HUES64 (cell line): ENCODE data around the gene TEKTIP1.
"Not testable (repeated sequence)": the region's sequence is repeated elsewhere in the genome, so short reads cannot be mapped to it uniquely, and the experiment has no call there.

ENCODE experiments used
- H3K27ac ChIP-seq: 2 replicates; pipeline ENCODE4 v1.7.0; 2013; ENCODE audit warnings: low read depth, low read length, inconsistent platforms
- H3K27me3 ChIP-seq: 2 replicates; pipeline ENCODE4 v1.6.1; 2013; ENCODE audit warnings: mild to moderate bottlenecking, low read length; ENCODE audit not compliant: insufficient read depth
- H3K36me3 ChIP-seq: 2 replicates; pipeline ENCODE4 v1.6.1; 2013; ENCODE audit warnings: mild to moderate bottlenecking, low read length; ENCODE audit not compliant: insufficient read depth
- H3K4me1 ChIP-seq: 2 replicates; pipeline ENCODE4 v1.6.1; 2013; ENCODE audit warnings: mild to moderate bottlenecking, low read length, moderate library complexity; ENCODE audit not compliant: insufficient read depth
- H3K4me3 ChIP-seq: 2 replicates; pipeline ENCODE4 v1.5.1; 2013; ENCODE audit warnings: mild to moderate bottlenecking, low read length, moderate library complexity
- H3K9ac ChIP-seq: 2 replicates; pipeline ENCODE4 v1.6.1; 2013; ENCODE audit warnings: mild to moderate bottlenecking, low read depth, low read length
- H3K9me3 ChIP-seq: 2 replicates; pipeline ENCODE4 v1.6.1; 2013; ENCODE audit warnings: low read depth, low read length; ENCODE audit not compliant: insufficient read depth
- WGBS: fragments of 150-250, 120-280 bp; methylation state at CpG from one replicate; pipeline ENCODE4 v1.1.7; 2013; ENCODE audit warnings: missing lambda C conversion rate; 5-methylcytosine and 5-hydroxymethylcytosine counted together

TEKTIP1 gene

DNA sequence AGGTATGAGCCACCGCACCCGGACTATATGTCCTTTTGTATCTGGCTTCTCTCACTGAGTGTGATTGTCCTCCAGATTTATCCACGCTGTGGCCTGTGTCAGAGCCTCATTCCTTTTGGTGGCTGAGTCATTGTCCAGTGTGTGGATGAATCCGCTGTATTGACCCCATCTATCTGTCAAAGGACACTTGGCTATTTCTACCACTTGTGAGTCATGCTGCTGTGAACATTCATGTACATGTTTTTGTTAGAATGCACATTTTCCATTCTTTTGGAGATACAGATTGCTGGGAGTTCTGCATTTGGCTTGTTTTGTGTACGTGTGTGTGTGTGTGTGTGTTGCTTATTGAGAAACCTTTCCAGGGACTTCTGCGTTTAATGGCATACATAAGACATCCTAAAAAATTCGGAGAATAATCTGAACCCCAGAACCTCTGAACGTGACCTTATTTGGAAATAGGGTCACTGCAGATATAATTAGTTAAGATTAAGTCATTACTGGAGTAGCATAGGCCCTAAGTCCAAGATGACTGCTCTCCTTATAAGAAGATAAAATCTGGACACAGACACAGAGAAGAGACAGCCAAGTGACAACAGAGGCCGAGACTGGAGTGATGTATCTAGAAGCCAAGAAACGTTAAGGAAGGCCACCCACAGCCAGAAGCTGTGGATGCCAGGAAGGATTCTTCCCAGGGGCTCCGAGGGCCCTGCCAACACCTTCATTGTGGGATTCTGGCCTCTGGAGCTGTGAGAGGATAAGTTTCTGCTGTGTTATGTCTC lies 41.4 kb downstream of the TEKTIP1 start:
- no peak overlapping the region for H3K27ac ChIP-seq
- H3K27me3 ChIP-seq = peaks cover 23% of the 10 kb centered on the region
- no peaks in the 10 kb centered on the region for H3K9me3 ChIP-seq
- 73% methylated on average over 11 of the region's 11 CpGs for WGBS
- H3K9ac ChIP-seq = no peak overlapping the region
- no peak overlapping the region for H3K4me3 ChIP-seq
- H3K36me3 ChIP-seq = peaks cover 2% of the 10 kb centered on the region
- peaks cover 6% of the 10 kb centered on the region; the same call in 1 of the 2 replicates for H3K4me1 ChIP-seq

DNA sequence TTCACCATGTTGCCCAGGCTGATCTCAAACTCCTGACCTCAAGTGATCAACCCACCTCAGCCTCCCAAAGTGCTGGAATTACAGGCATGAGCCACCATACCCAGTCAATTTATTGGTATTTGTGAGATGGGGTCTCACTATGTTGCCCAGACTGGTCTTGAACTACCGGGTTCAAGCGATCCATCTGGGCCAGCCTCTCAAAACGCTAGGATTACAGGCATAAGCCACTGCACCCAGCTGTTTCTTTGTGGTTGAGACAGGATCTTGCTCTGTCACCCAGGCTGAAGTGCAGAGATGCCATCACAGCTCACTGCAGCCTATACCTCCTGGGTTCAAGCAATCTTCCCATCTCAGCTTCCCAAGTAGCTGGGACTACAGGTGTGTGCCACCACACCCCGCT lies 42.8 kb downstream of the TEKTIP1 start:
- 74% methylated on average over 3 of the region's 4 CpGs for WGBS
- H3K9me3 ChIP-seq, H3K9ac ChIP-seq, H3K36me3 ChIP-seq, H3K27ac ChIP-seq, H3K4me1 ChIP-seq, H3K4me3 ChIP-seq: not testable (repeated sequence)
- peaks cover 36% of the 10 kb centered on the region for H3K27me3 ChIP-seq

DNA sequence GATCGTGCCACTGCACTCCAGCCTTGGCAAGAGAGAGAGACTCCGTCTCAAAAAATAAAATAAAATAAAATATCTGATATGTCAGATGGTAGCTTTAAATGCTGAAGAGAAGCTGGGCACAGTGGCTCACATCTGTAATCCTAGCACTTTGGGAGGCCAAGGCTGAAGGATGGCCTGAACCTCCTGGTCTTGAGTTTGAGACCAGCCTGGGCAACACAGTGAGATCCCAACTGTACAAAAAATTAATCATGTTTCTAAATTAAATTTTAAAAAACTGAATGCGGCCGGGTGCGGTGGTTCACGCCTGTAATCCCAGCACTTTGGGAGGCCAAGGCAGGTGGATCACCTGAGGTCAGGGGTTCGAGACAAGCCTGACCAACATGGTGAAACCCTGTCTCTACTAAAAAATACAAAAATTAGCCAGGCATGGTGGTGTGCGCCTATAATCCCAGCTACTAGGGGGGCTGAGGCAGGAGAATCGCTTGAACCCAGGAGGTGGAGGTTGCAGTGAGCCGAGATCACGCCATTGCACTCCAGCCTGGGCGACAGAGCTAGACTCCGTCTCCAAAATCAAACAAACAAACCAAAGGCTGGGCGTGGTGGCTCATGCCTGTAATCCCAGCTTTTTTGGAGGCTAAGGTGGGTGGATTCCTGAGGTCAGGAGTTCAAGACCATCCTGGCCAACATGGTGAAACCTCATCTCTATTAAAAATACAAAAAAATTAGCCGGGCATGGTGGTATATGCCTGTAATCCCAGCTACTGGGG lies 45.2 kb downstream of the TEKTIP1 start:
- H3K4me3 ChIP-seq, H3K9me3 ChIP-seq, H3K27ac ChIP-seq, H3K9ac ChIP-seq, H3K4me1 ChIP-seq, H3K36me3 ChIP-seq: not testable (repeated sequence)
- peaks cover 39% of the 10 kb centered on the region for H3K27me3 ChIP-seq
- WGBS = 89% methylated on average over 14 of the region's 15 CpGs

DNA sequence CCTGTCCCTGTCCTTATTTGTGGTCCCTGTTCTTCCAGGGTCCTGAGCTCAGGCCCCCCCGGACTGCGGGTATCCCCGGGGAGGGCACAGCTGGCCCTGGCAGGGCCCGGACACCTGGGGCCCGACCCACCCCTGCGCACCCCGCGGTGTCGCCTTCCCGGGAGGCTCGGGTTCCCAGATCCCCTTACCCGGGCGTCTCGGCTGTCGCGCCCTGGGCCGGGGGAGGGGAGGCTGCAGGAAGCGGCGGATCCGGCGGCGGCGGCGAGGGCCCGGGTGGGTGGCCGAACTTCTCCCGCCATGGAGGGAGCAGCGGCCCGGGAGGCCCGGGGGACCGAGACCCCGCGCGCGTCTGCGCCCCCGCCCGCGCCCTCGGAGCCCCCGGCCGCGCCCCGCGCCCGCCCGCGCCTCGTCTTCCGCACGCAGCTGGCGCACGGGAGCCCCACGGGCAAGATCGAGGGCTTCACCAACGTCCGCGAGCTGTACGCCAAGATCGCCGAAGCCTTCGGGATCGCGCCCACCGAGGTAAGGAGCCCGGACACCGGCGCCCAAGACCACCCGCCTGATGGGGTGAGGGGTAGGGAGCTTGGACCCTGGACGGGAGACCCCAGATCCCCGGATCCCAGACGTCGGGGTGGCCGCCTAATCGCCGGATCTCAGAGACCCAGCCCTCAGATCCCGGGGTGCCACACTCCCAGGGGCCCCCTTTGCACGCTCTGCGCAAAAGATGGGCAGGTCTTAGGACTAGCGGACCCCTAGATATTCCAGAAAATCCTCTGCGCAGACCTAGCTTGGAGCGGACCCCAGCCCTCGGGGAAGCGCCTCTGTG lies 46.5 kb downstream of the TEKTIP1 start, which contains the start of gene GIPC3:
TSS of gene GIPC3 (plus strand) at position 178 of the 826 bp plus-strand sequence. CDS start at position 298, 120 bp downstream.
- Histone ChIP-seq H3K9ac (peak within 1 kb of the TSS; percentile 61; the same call in 1 of the 2 replicates), H3K4me3 (peak within 1 kb of the TSS; percentile 51)

DNA sequence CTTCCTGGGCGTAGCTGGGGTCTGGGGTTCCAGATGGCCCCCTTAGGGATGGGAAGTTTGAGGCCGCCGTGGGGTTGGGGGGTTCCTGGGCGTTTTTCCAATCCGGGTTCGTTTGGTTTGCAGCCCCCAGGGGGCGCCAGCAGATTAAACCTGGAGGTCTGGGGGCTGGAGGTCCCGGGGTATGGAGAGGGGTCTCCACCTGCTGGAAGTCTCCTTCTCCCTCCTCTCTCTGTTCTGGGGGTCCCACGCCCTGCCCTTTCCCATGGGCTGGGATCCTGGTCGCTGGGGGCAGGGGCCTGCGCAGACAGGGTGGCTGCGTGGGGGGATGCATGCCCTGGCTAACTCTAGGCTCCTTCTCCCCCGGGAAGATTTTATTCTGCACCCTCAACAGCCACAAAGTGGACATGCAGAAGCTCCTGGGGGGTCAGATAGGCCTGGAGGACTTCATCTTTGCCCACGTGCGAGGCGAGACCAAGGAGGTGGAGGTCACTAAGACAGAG lies 47.2 kb downstream of the TEKTIP1 start:
- Histone ChIP-seq H3K4me1 (no peaks in the 10 kb centered on the region), H3K9me3 (no peaks in the 10 kb centered on the region), H3K27ac (no peak overlapping the region), H3K27me3 (peaks cover 35% of the 10 kb centered on the region), H3K36me3 (no peaks in the 10 kb centered on the region), H3K9ac (peak overlapping the region; percentile 61; the same call in 1 of the 2 replicates), H3K4me3 (peak overlapping the region; percentile 51)
- WGBS = 31% methylated on average over 16 of the region's 16 CpGs

More for the DNA sequence above, 46.5 kb downstream of the TEKTIP1 start, which contains the start of gene GIPC3:
- no peak within 1 kb of the TSS for H3K27ac ChIP-seq
- no peaks in the 10 kb centered on the region for H3K9me3 ChIP-seq
- H3K27me3 ChIP-seq = peaks cover 35% of the 10 kb centered on the region
- H3K4me1 ChIP-seq = no peaks in the 10 kb centered on the region
- WGBS = 11% methylated on average over 84 of the region's 84 CpGs
- no peaks in the 10 kb centered on the region for H3K36me3 ChIP-seq

DNA sequence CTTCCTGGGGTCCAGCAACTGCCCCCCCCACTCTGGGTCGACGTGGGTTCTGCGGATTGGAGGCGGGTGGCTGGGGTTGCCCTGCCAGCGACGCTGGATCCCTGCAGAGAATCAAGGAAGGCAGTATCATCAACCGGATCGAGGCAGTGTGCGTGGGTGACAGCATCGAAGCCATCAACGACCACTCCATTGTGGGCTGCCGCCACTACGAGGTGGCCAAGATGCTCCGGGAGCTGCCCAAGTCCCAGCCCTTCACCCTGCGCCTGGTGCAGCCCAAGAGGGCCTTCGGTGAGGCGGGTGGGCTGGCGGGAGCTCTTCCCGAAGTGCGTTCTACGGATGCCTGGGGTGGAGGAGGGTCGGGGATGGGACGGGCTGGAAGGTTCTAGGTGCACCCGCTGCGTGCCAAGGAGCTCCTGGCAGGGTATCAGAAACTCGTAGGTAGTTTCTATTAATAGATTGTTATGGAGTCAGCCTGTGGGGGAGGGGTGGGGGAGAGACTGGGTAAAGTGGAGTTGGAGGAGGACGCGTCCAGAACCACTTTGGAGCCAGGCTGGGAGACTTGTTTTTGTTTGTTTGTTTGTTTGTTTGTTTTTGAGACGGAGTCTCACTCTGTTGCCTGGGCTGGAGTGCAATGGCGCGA lies 47.9 kb downstream of the TEKTIP1 start:
- peaks cover 35% of the 10 kb centered on the region for H3K27me3 ChIP-seq
- H3K9ac ChIP-seq = no peak overlapping the region
- WGBS = 67% methylated on average over 31 of the region's 31 CpGs
- H3K27ac ChIP-seq = no peak overlapping the region
- no peaks in the 10 kb centered on the region for H3K4me1 ChIP-seq
- H3K4me3 ChIP-seq = no peak overlapping the region
- H3K36me3 ChIP-seq = no peaks in the 10 kb centered on the region
- no peaks in the 10 kb centered on the region; the same call in 1 of the 2 replicates for H3K9me3 ChIP-seq

DNA sequence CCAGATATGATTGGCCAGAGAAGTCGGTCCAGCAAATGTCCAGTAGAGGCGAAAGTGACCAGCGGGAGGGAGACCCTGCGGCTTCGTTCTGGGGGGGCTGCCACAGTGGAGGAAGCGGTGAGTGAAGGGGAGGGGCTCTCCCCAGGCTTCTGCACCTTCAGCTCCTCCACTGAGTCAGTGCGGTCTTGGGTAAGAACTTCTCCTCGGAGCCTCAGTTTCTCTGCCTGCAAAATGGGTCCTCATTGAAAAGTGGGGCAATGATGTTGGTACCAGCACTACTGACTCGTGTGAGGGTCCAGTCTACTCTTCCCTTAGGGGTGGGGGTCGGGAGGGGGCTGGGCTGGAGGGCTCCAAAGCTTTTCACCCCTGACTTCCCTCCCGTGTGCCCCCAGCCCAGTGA lies 50.5 kb downstream of the TEKTIP1 start:
- H3K4me3 ChIP-seq = no peak overlapping the region
- 78% methylated on average over 11 of the region's 11 CpGs for WGBS
- H3K27ac ChIP-seq = no peak overlapping the region
- no peaks in the 10 kb centered on the region for H3K4me1 ChIP-seq
- H3K27me3 ChIP-seq = peaks cover 27% of the 10 kb centered on the region
- no peaks in the 10 kb centered on the region for H3K36me3 ChIP-seq
- H3K9ac ChIP-seq = no peak overlapping the region
- H3K9me3 ChIP-seq = no peaks in the 10 kb centered on the region; the same call in 1 of the 2 replicates

DNA sequence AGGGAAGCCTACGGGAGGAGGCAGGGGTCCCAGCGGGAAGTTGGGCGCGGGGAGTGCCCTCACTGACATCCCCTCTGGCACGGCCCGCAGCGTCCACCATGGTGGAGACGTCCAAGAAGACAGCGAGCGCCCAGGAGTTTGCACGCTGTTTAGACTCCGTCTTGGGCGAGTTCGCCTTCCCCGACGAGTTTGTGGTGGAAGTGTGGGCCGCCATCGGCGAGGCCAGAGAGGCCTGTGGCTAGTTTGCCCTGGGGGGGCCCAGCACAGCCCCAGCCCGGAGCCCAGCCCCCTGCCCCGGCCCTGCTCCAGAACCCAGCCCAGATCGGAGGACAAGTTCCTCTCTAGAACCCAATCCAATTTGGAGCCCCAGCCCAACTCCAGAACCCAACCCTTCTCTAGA lies 51.0 kb downstream of the TEKTIP1 start:
- WGBS = 94% methylated on average over 22 of the region's 22 CpGs
- H3K27ac ChIP-seq = no peak overlapping the region
- no peak overlapping the region for H3K4me3 ChIP-seq
- no peaks in the 10 kb centered on the region; the same call in 1 of the 2 replicates for H3K9me3 ChIP-seq
- peaks cover 23% of the 10 kb centered on the region for H3K27me3 ChIP-seq
- no peaks in the 10 kb centered on the region for H3K4me1 ChIP-seq
- H3K9ac ChIP-seq = no peak overlapping the region
- H3K36me3 ChIP-seq = no peaks in the 10 kb centered on the region

DNA sequence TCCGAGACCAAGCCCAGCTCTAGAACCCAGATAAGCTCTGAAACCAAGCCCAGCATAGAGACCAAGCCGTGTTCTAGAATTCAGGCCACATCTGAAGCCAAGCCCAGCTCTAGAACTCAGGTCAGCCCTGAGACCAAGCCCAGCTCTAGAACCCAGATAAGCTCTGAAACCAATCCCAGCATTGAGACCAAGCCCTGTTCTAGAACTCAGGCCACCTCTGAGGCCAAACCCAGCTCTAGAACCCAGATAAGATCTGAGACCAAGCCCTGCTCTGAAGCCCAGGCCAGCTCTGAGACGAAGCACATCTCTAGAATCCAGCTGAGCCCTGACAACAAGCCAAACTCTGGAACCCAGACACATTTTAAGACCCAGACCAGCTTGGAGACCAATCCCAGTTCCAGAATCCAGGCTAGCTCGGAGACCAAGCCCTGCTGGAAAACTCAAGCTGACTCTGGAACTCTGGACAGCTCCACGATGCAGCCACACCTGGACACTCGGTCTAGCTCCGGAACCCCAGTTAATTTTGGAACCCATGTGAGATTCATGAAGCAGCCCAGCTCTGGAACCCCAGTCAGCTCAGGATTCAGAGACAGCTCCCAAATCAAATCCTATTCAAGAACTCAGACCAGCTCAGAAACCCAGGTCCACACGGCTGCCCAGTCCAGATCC lies 52.2 kb downstream of the TEKTIP1 start:
- no peaks in the 10 kb centered on the region; the same call in 1 of the 2 replicates for H3K9me3 ChIP-seq
- H3K27ac ChIP-seq = no peak overlapping the region
- 87% methylated on average over 8 of the region's 8 CpGs for WGBS
- no peaks in the 10 kb centered on the region for H3K36me3 ChIP-seq
- H3K9ac ChIP-seq = no peak overlapping the region
- H3K4me3 ChIP-seq = no peak overlapping the region
- H3K27me3 ChIP-seq = peaks cover 11% of the 10 kb centered on the region
- H3K4me1 ChIP-seq = no peaks in the 10 kb centered on the region
